H1 (cell line): ENCODE data around the gene ECI1. TPM values are rescaled to one million over a fixed set of nuclear protein-coding genes. Genes with fewer than 3 reads are reported as not detected.

ENCODE experiments used
- CTCF ChIA-PET: fragments of 300-600 bp; sonication (Branson Sonifier 250); formaldehyde crosslinking; loops from one replicate; lab custom pipeline; 2021; ENCODE audit not compliant: partially characterized antibody; lab: Charles Lee
- POLR2A ChIA-PET: fragments of 300-600 bp; sonication (Branson Sonifier 250); formaldehyde crosslinking; loops from one replicate; lab custom pipeline; 2021; ENCODE audit warnings: inconsistent platforms; ENCODE audit not compliant: partially characterized antibody; lab: Charles Lee
- DNase-seq, 2 experiments: peaks; one replicate each; pipeline versions ENCODE4 v3.0.0 to v3.0.0-alpha.2; 2010 to 2022; ENCODE audit warnings: low spot score in 2 of 2, low read depth in 1 of 2, mixed read lengths in 1 of 2
- FAIRE-seq: peaks from 2 replicates; lab custom pipeline; 2011; peaks lifted over from hg19 to GRCh38; lab: Jason Lieb, UNC
- H2AFZ ChIP-seq: 2 replicates; pipeline ENCODE4 v1.8.1; 2012; ENCODE audit warnings: low read length, inconsistent platforms
- H2AK5ac ChIP-seq: 2 replicates; pipeline ENCODE4 v1.6.1; 2013; ENCODE audit warnings: low read depth, low read length
- H2BK120ac ChIP-seq: replicated peaks from 2 replicates; pipeline ENCODE3; 2013; ENCODE audit warnings: low read depth, low read length, inconsistent platforms
- H2BK12ac ChIP-seq: 2 replicates; pipeline ENCODE4 v1.6.1; 2013; ENCODE audit warnings: low read depth, low read length
- H2BK15ac ChIP-seq: 2 replicates; pipeline ENCODE4 v1.6.1; 2013; ENCODE audit warnings: low read length
- H2BK20ac ChIP-seq: 2 replicates; pipeline ENCODE4 v1.6.1; 2013; ENCODE audit warnings: low read length
- H2BK5ac ChIP-seq: 2 replicates; pipeline ENCODE4 v1.6.1; 2013; ENCODE audit warnings: low read depth, low read length
- H3K14ac ChIP-seq: 2 replicates; pipeline ENCODE4 v1.6.1; 2013; ENCODE audit warnings: inconsistent platforms; ENCODE audit not compliant: insufficient read length
- H3K18ac ChIP-seq: 2 replicates; pipeline ENCODE4 v1.6.1; 2013; ENCODE audit warnings: low read length; ENCODE audit errors: extremely low read depth
- H3K23ac ChIP-seq: 2 replicates; pipeline ENCODE4 v1.6.1; 2013; ENCODE audit warnings: inconsistent platforms; ENCODE audit not compliant: insufficient read length
- H3K23me2 ChIP-seq: 2 replicates; pipeline ENCODE4 v1.6.1; 2013; ENCODE audit warnings: low read depth, low read length
- H3K27ac ChIP-seq: 2 replicates; pipeline ENCODE4 v1.6.1; 2011; ENCODE audit warnings: low read depth, low read length, inconsistent platforms
- H3K27me3 ChIP-seq, 4 experiments: replicated peaks in 1 of 4; 1 replicate in 1 of 4; 2 replicates in 3 of 4; pipeline versions ENCODE4 v1.6.1 to v1.8.1; 2011 to 2013; ENCODE audit warnings: low read length in 3 of 4, mild to moderate bottlenecking in 3 of 4, inconsistent platforms in 2 of 4, mixed read lengths in 2 of 4, moderate library complexity in 1 of 4; ENCODE audit not compliant: control insufficient read depth in 3 of 4, insufficient read depth in 3 of 4; ENCODE audit errors: extremely low read depth in 1 of 4
- H3K36me3 ChIP-seq, 4 experiments: 2 replicates each; pipeline versions ENCODE4 v1.6.1 to v1.8.1; 2011 to 2013; ENCODE audit warnings: mild to moderate bottlenecking in 4 of 4, low read length in 3 of 4, moderate library complexity in 2 of 4, control low read depth in 1 of 4, inconsistent platforms in 1 of 4; ENCODE audit not compliant: insufficient read depth in 4 of 4, control insufficient read depth in 2 of 4
- H3K4ac ChIP-seq: replicated peaks from 2 replicates; pipeline ENCODE3; 2013; ENCODE audit warnings: low read length, low read depth, mixed read lengths, inconsistent platforms; ENCODE audit not compliant: insufficient read length
- H3K4me1 ChIP-seq, 4 experiments: replicated peaks in 1 of 4; 1 replicate in 1 of 4; 2 replicates in 3 of 4; pipeline versions ENCODE4 v1.6.1 to v1.8.1; 2011 to 2013; ENCODE audit warnings: low read length in 3 of 4, inconsistent platforms in 2 of 4, mixed read lengths in 1 of 4; ENCODE audit not compliant: insufficient read depth in 4 of 4, control insufficient read depth in 3 of 4
- H3K4me2 ChIP-seq, 2 experiments: 2 replicates each; pipeline versions ENCODE4 v1.6.1 to v1.8.1; 2011 to 2013; ENCODE audit warnings: low read depth in 2 of 2, low read length in 2 of 2, control low read depth in 1 of 2, inconsistent platforms in 1 of 2, mild to moderate bottlenecking in 1 of 2; ENCODE audit not compliant: insufficient read depth in 1 of 2
- H3K4me3 ChIP-seq, 4 experiments: fragments of 200-600, 300-600 bp in 1 of 4; sonication (generic), shearing (Covaris generic), sonication (Bioruptor Twin) in 1 of 4; 2 replicates each; pipeline versions ENCODE4 v1.5.1 to v1.8.1; 2011 to 2016; ENCODE audit warnings: low read length in 4 of 4, low read depth in 3 of 4, control low read depth in 2 of 4, inconsistent platforms in 2 of 4, mild to moderate bottlenecking in 2 of 4, mixed read lengths in 1 of 4, moderate library complexity in 1 of 4; ENCODE audit not compliant: insufficient read depth in 2 of 4; ENCODE audit errors: extremely low read depth in 1 of 4
- H3K56ac ChIP-seq: replicated peaks from 2 replicates; pipeline ENCODE3; 2013; ENCODE audit warnings: low read depth, mild to moderate bottlenecking, mixed read lengths, low read length, inconsistent platforms; ENCODE audit not compliant: insufficient read length
- H3K79me1 ChIP-seq: 2 replicates; pipeline ENCODE4 v1.6.1; 2013; ENCODE audit warnings: low read depth, low read length, control low read depth
- H3K79me2 ChIP-seq, 2 experiments: 2 replicates each; pipeline versions ENCODE4 v1.6.1 to v1.8.1; 2012 to 2013; ENCODE audit warnings: low read length in 2 of 2, mild to moderate bottlenecking in 2 of 2, inconsistent platforms in 1 of 2; ENCODE audit not compliant: insufficient read depth in 2 of 2, control insufficient read depth in 1 of 2
- H3K9ac ChIP-seq, 4 experiments: replicated peaks in 1 of 4; 1 replicate in 1 of 4; 2 replicates in 3 of 4; pipeline versions ENCODE4 v1.6.1 to v1.8.1; 2011 to 2013; ENCODE audit warnings: low read depth in 3 of 4, low read length in 3 of 4, control low read depth in 2 of 4, mild to moderate bottlenecking in 2 of 4, moderate library complexity in 2 of 4, inconsistent platforms in 1 of 4; ENCODE audit errors: extremely low read depth in 1 of 4
- H3K9me3 ChIP-seq, 2 experiments: 2 replicates each; pipeline versions ENCODE4 v1.6.1 to v1.8.1; 2012 to 2013; ENCODE audit warnings: mild to moderate bottlenecking in 2 of 2, moderate library complexity in 2 of 2, control low read depth in 1 of 2, inconsistent platforms in 1 of 2, low read depth in 1 of 2, low read length in 1 of 2, mixed read lengths in 1 of 2; ENCODE audit not compliant: insufficient read depth in 2 of 2
- H4K20me1 ChIP-seq, 2 experiments: replicated peaks in 1 of 2; 2 replicates each; pipeline versions ENCODE3 to v1.8.1; 2011 to 2013; ENCODE audit warnings: inconsistent platforms in 2 of 2, low read length in 2 of 2, mild to moderate bottlenecking in 1 of 2; ENCODE audit not compliant: insufficient read depth in 2 of 2, control insufficient read depth in 1 of 2
- H4K5ac ChIP-seq: 2 replicates; pipeline ENCODE4 v1.6.1; 2013; ENCODE audit warnings: low read length, low read depth, mixed read lengths, inconsistent platforms; ENCODE audit not compliant: insufficient read length
- H4K8ac ChIP-seq: 2 replicates; pipeline ENCODE4 v1.8.0; 2013; ENCODE audit warnings: mild to moderate bottlenecking, moderate library complexity, low read length, inconsistent platforms; ENCODE audit not compliant: insufficient read depth; ENCODE audit errors: extremely low read depth
- H4K91ac ChIP-seq: replicated peaks from 2 replicates; pipeline ENCODE3; 2013; ENCODE audit warnings: low read length, mixed read lengths, inconsistent platforms; ENCODE audit not compliant: insufficient read length
- SP2 ChIP-seq: IDR thresholded peaks from 2 replicates; pipeline ENCODE4 v1.6.1; 2012; ENCODE audit warnings: mild to moderate bottlenecking, low read length, inconsistent platforms
- SP4 ChIP-seq: IDR thresholded peaks from 2 replicates; pipeline ENCODE4 v1.6.1; 2012; ENCODE audit warnings: low read length, inconsistent platforms
- USF2 ChIP-seq: IDR thresholded peaks from 2 replicates; pipeline ENCODE4 v1.6.1; 2011; ENCODE audit warnings: low read length, improper control_type of control experiment
- WGBS, 2 experiments: shearing (Covaris generic) in 1 of 2; methylation state at CpG; one replicate each; pipeline versions ENCODE4 v1.1.6 to v1.1.7; 2013 to 2015; ENCODE audit warnings: low lambda C conversion rate in 2 of 2, mixed read lengths in 2 of 2, inconsistent platforms in 1 of 2, low coverage in 1 of 2, missing lambda C conversion rate in 1 of 2; ENCODE audit not compliant: insufficient replicate concordance in 2 of 2, insufficient coverage in 1 of 2, insufficient read length in 1 of 2; ENCODE audit errors: extremely low coverage in 1 of 2, missing lambda C conversion rate in 1 of 2; 5-methylcytosine and 5-hydroxymethylcytosine counted together
- polyA plus RNA-seq, 7 experiments: library from polyadenylated mRNA; depleted of rRNA in 3 of 7; stranded (reverse) in 5 of 7; unstranded in 2 of 7; fragments of >200 nt in 5 of 7; fragments of 200-250 nt in 2 of 7; gene quantifications; 1 replicate in 5 of 7; 2 replicates in 1 of 7; 4 replicates in 1 of 7; pipeline versions ENCODE4 v1.2.1 to v1.2.3, GENCODE V29; 2011 to 2013; ENCODE audit warnings: missing spikeins in 2 of 7, mixed read lengths in 2 of 7
- total RNA-seq: library from RNA; stranded (reverse); fragmentation: NEBNext Ultra II Directional; extraction: Animal tissue kit (Norgen Biotek cat#: 25700); gene quantifications from 2 replicates; pipeline ENCODE4 v1.2.1, GENCODE V29; 2021

Gene ECI1
- total and polyA plus RNA-seq, 2 of the 8 experiments (the other 6 are each of a cell fraction or from before 2014, with no cell fraction given), result 79.5 to 151 TPM

- H3K27me3 ChIP-seq, result peaks cover 0 to 7% (median 3%) of the 10 kb centered on the region in 4 experiments; a peak in 4 of 7 replicates
- no peak overlapping the region for H3K23ac ChIP-seq
- H2BK12ac ChIP-seq, result no peak overlapping the region
- H4K5ac ChIP-seq, result no peak overlapping the region
- H2BK120ac ChIP-seq, result no peak overlapping the region
- no peak overlapping the region for H2AFZ ChIP-seq
- no peak overlapping the region for H3K27ac ChIP-seq
- H3K4ac ChIP-seq, result no peak overlapping the region
- peaks cover 4% of the 10 kb centered on the region; the same call in 1 of the 2 replicates for H3K23me2 ChIP-seq
- no peak overlapping the region for H2BK20ac ChIP-seq
- no peak overlapping the region for H3K56ac ChIP-seq
- no peak overlapping the region for H2BK15ac ChIP-seq
- no peak overlapping the region for H2AK5ac ChIP-seq
- no peak overlapping the region for H4K8ac ChIP-seq
- H3K9me3 ChIP-seq, result no peaks in the 10 kb centered on the region
- no peak for TF ChIP-seq SP2
- TF ChIP-seq USF2, result no peak
- TF ChIP-seq SP4, result no peak
- ChIA-PET POLR2A (interaction anchor here (0.7 to 2.4 kb wide), 9 partner anchors 8 to 198 kb away, joined by 3 to 7 read pairs (median 4); partner anchors contain the start of genes BRICD5, E4F1, ECI1 and PGP), CTCF (interaction anchor here (1.0 kb wide), 1 partner anchor 31 kb away, joined by 3 read pairs; no protein-coding TSS in a partner anchor)
- H4K91ac ChIP-seq, result no peak overlapping the region
- H3K79me1 ChIP-seq, result no peaks in the 10 kb centered on the region
- peaks cover 0 to 10% (median 3%) of the 10 kb centered on the region in 4 experiments; a peak in 4 of 7 replicates for H3K4me1 ChIP-seq
- H3K4me2 ChIP-seq, result no peak overlapping the region
- H3K9ac ChIP-seq, result no peak overlapping the region; a peak in 1 of 7 replicates
- no peaks in the 10 kb centered on the region for H3K79me2 ChIP-seq
- no peak for FAIRE-seq
- peaks cover 4 to 11% of the 10 kb centered on the region in 2 experiments for H4K20me1 ChIP-seq
- no peak overlapping the region for H3K4me3 ChIP-seq
- no peak overlapping the region for H2BK5ac ChIP-seq
- no peak for DNase-seq
- no peak overlapping the region for H3K14ac ChIP-seq
- no peak overlapping the region for H3K18ac ChIP-seq
- WGBS, 2 experiments, result 91% methylated on average over 11 of the region's 11 CpGs; no CpG with 5 or more reads in 1 of the 2 experiments
- H3K36me3 ChIP-seq, result no peaks in the 10 kb centered on the region
These were observed 60.0 kb downstream of the ECI1 start for GRCh38 chr16:2191446-2191706.
